ENCODE data around the gene VPS18. TPM values are rescaled to one million over a fixed set of nuclear protein-coding genes. Genes with fewer than 3 reads are reported as not detected.
A peak's percentile ranks its signal among the peaks of the same experiment; 100 is the strongest.

Gene VPS18
- total and polyA plus RNA-seq, 2 donors (not counting 3 experiments of a cell fraction or from before 2014, with no cell fraction given), result 29.3 to 32.8 TPM

- peak; percentile 89 for DNase-seq (ENCODE audit: low read depth, low spot score)
- no peaks in the 10 kb centered on the region for H3K9me3 ChIP-seq (replicated peaks; ENCODE audit: control insufficient read depth, insufficient read depth, low read length)
- peak overlapping the region in 1 of 3 experiments; percentile 13 for H3K4me3 ChIP-seq (replicated peaks in 1 of 3; ENCODE audit: insufficient read depth in 1 of 3, low read depth in 1 of 3, low read length in 3 of 3)
- H3K4me2 ChIP-seq (ENCODE audit: insufficient read depth, low read length), result peak overlapping the region; percentile 60
- dilution Hi-C loops (cut with MboI; ENCODE audit: extremely low pct_ligation_motif_present, low sequenced_read_pairs) (loop anchor here (10.0 kb wide), 1 partner anchor 108 kb away; no protein-coding TSS in a partner anchor), intact Hi-C loops (cut with micrococcal nuclease) (loop anchor here (1.0 to 2.0 kb wide), 10 partner anchors 11 to 426 kb away; partner anchors contain the start of genes CHAC1, CHP1, DLL4 and INO80)
- POLR2A ChIA-PET, result interaction anchor here (1.3 to 4.3 kb wide), 5 partner anchors 23 to 112 kb away, joined by 3 to 79 read pairs (median 7); partner anchors contain the start of genes CHAC1 and DLL4
- H3K27me3 ChIP-seq (ENCODE audit: control insufficient read depth in 2 of 2, insufficient read depth in 2 of 2, low read length in 2 of 2), result no peaks in the 10 kb centered on the region
- H3K79me2 ChIP-seq (ENCODE audit: control insufficient read depth, insufficient read depth, low read length), result no peaks in the 10 kb centered on the region
- peaks cover 2 to 15% of the 10 kb centered on the region in 2 experiments for H3K36me3 ChIP-seq (ENCODE audit: control insufficient read depth in 2 of 2, extremely low read depth in 1 of 2, insufficient read depth in 2 of 2, low read length in 2 of 2)
- no peaks in the 10 kb centered on the region for H3K9me1 ChIP-seq (replicated peaks; ENCODE audit: control insufficient read depth, extremely low read depth, insufficient read depth, low read length)
- TF ChIP-seq POLR2A (IDR thresholded peaks at IDR 0.05; ENCODE audit: low read depth, low read length) (peak; percentile 21), FOS (IDR thresholded peaks at IDR 0.05; ENCODE audit: borderline replicate concordance, insufficient read depth, low read length) (no peak), MYC (IDR thresholded peaks at IDR 0.05; ENCODE audit: low read depth, low read length) (no peak)
- BruUV-seq (replicated peaks), result no TSS peak
- H2AFZ ChIP-seq (ENCODE audit: low read depth, low read length), result peak overlapping the region; percentile 8
- peak overlapping the region; percentile 59 for H3K9ac ChIP-seq (replicated peaks; ENCODE audit: extremely low read depth, insufficient read depth, low read length)
- peak overlapping the region; percentile 88 for H3K27ac ChIP-seq (ENCODE audit: insufficient read depth, low read depth, low read length)
- CTCF ChIA-PET, result interaction anchor here (1.0 to 11.3 kb wide), 12 partner anchors 8 to 280 kb away, joined by 3 to 405 read pairs (median 26); partner anchors contain the start of genes CHAC1, DLL4 and VPS18
- H4K20me1 ChIP-seq (replicated peaks; ENCODE audit: control insufficient read depth, extremely low read depth, insufficient read depth, low read length), result no peaks in the 10 kb centered on the region
- FAIRE-seq, result peak; percentile 71
- peaks cover 30% of the 10 kb centered on the region for H3K4me1 ChIP-seq (ENCODE audit: control insufficient read depth, extremely low read depth, insufficient read depth, low read length)
Observed at GRCh38 chr15:40906991-40907802, 12.9 kb downstream of the VPS18 start.

GRCh38 chr15:40908095-40908494 is 13.8 kb downstream of the VPS18 start:
- dilution Hi-C loops (cut with MboI; ENCODE audit: extremely low pct_ligation_motif_present, low sequenced_read_pairs), result loop anchor here (10.0 kb wide), 1 partner anchor 107 kb away; no protein-coding TSS in a partner anchor
- Histone ChIP-seq H3K9me1 (replicated peaks; ENCODE audit: control insufficient read depth, extremely low read depth, insufficient read depth, low read length) (no peaks in the 10 kb centered on the region), H3K27me3 (ENCODE audit: control insufficient read depth in 2 of 2, insufficient read depth in 2 of 2, low read length in 2 of 2) (no peaks in the 10 kb centered on the region), H2AFZ (ENCODE audit: low read depth, low read length) (no peak overlapping the region), H3K4me2 (ENCODE audit: insufficient read depth, low read length) (no peak overlapping the region), H4K20me1 (replicated peaks; ENCODE audit: control insufficient read depth, extremely low read depth, insufficient read depth, low read length) (no peaks in the 10 kb centered on the region), H3K4me3 (replicated peaks in 1 of 3; ENCODE audit: insufficient read depth in 1 of 3, low read depth in 1 of 3, low read length in 3 of 3) (no peak overlapping the region), H3K9me3 (replicated peaks; ENCODE audit: control insufficient read depth, insufficient read depth, low read length) (no peaks in the 10 kb centered on the region), H3K36me3 (ENCODE audit: control insufficient read depth in 2 of 2, extremely low read depth in 1 of 2, insufficient read depth in 2 of 2, low read length in 2 of 2) (peaks cover 2 to 8% of the 10 kb centered on the region in 2 experiments), H3K27ac (ENCODE audit: insufficient read depth, low read depth, low read length) (no peak overlapping the region), H3K4me1 (ENCODE audit: control insufficient read depth, extremely low read depth, insufficient read depth, low read length) (peaks cover 30% of the 10 kb centered on the region), H3K9ac (replicated peaks; ENCODE audit: extremely low read depth, insufficient read depth, low read length) (no peak overlapping the region), H3K79me2 (ENCODE audit: control insufficient read depth, insufficient read depth, low read length) (no peaks in the 10 kb centered on the region)
- intact Hi-C loops (cut with micrococcal nuclease), result no loop called here
- no peak for FAIRE-seq
- no TSS peak for BruUV-seq (replicated peaks)
- POLR2A ChIA-PET, result interaction anchor here (1.3 kb wide), 1 partner anchor 111 kb away, joined by 3 read pairs; no protein-coding TSS in a partner anchor
- DNase-seq (ENCODE audit: low read depth, low spot score), result no peak
- TF ChIP-seq EZH2 (IDR thresholded peaks at IDR 0.05; ENCODE audit: borderline replicate concordance, low read depth, low read length, severe bottlenecking) (no peak), GATA2 (IDR thresholded peaks at IDR 0.05; ENCODE audit: insufficient read depth, insufficient read length, low read depth, low read length) (no peak), POLR2AphosphoS5 (IDR thresholded peaks at IDR 0.05; ENCODE audit: insufficient read depth, low read depth, low read length) (no peak), MAX (IDR thresholded peaks at IDR 0.05; ENCODE audit: insufficient read depth, insufficient read length) (no peak), CTCF (IDR thresholded peaks at IDR 0.05; ENCODE audit: extremely low read depth in 1 of 2, insufficient read depth in 1 of 2, low read depth in 1 of 2, low read length in 2 of 2) (no peak)
- CTCF ChIA-PET, result interaction anchor here (1.3 to 11.3 kb wide), 8 partner anchors 10 to 279 kb away, joined by 3 to 405 read pairs (median 80); partner anchors contain the start of genes CHAC1, DLL4 and VPS18

All from endothelial cell of umbilical vein (primary cell).